Neural progenitor cell (in vitro differentiated cells): ENCODE results near the gene EYS. TPM values are rescaled to one million over a fixed set of nuclear protein-coding genes. Genes with fewer than 3 reads are reported as not detected.

Experiments used
- DNase-seq: peaks from one replicate; pipeline ENCODE4 v3.0.0-alpha.2; 2016; ENCODE audit warnings: low spot score
- H2AFZ ChIP-seq: fragments of 200-600 bp; sonication (generic); replicated peaks from 2 replicates; pipeline ENCODE4 v1.6.1; 2016; ENCODE audit warnings: antibody characterized with exemption
- H3F3A ChIP-seq: fragments of 200-600 bp; sonication (generic); 2 replicates; pipeline ENCODE4 v1.6.1; 2016; ENCODE audit warnings: antibody characterized with exemption, low read depth
- H3K27ac ChIP-seq: fragments of 200-600 bp; sonication (generic); 2 replicates; pipeline ENCODE4 v1.5.1; 2016; ENCODE audit warnings: mild to moderate bottlenecking
- H3K27me3 ChIP-seq: fragments of 200-600 bp; sonication (generic); 2 replicates; pipeline ENCODE4 v1.6.1; 2016; ENCODE audit warnings: mild to moderate bottlenecking, moderate library complexity
- H3K36me3 ChIP-seq: fragments of 200-600 bp; sonication (generic); 2 replicates; pipeline ENCODE4 v1.5.1; 2016
- H3K4me1 ChIP-seq: fragments of 200-600 bp; sonication (generic); 2 replicates; pipeline ENCODE4 v1.6.1; 2016; ENCODE audit warnings: mixed run types
- H3K4me2 ChIP-seq: fragments of 200-600 bp; sonication (generic); 2 replicates; pipeline ENCODE4 v1.6.1; 2016
- H3K4me3 ChIP-seq: fragments of 200-600 bp; sonication (generic); 2 replicates; pipeline ENCODE4 v1.5.1; 2016
- H3K79me2 ChIP-seq: fragments of 200-600 bp; sonication (generic); 2 replicates; pipeline ENCODE4 v1.6.1; 2016; ENCODE audit warnings: low read depth
- H3K9ac ChIP-seq: fragments of 200-600 bp; sonication (generic); 2 replicates; pipeline ENCODE4 v1.6.1; 2016
- H3K9me3 ChIP-seq: fragments of 200-600 bp; sonication (generic); 2 replicates; pipeline ENCODE4 v1.5.1; 2016; ENCODE audit warnings: low read depth
- H4K20me1 ChIP-seq: fragments of 200-600 bp; sonication (generic); 2 replicates; pipeline ENCODE4 v1.6.1; 2016; ENCODE audit warnings: low read depth
- H3K27ac Mint-ChIP-seq: 3 replicates; pipeline ENCODE4 v1.8.0; 2021; ENCODE audit warnings: mixed read lengths
- H3K27me3 Mint-ChIP-seq: 2 replicates; pipeline ENCODE4 v1.8.0; 2022; ENCODE audit warnings: low read depth, mild to moderate bottlenecking, inconsistent platforms, moderate library complexity, mixed read lengths; ENCODE audit not compliant: insufficient read depth
- H3K36me3 Mint-ChIP-seq: 3 replicates; pipeline ENCODE4 v1.8.0; 2021; ENCODE audit warnings: mixed read lengths
- H3K4me1 Mint-ChIP-seq: 3 replicates; pipeline ENCODE4 v1.8.0; 2021; ENCODE audit warnings: mixed read lengths
- H3K4me3 Mint-ChIP-seq: 3 replicates; pipeline ENCODE4 v1.8.0; 2021; ENCODE audit warnings: mild to moderate bottlenecking, moderate library complexity, mixed read lengths
- H3K9me3 Mint-ChIP-seq: 3 replicates; pipeline ENCODE4 v1.8.0; 2020; ENCODE audit warnings: mixed read lengths
- CTCF ChIP-seq: fragments of 200-600 bp; sonication (generic); IDR thresholded peaks from 2 replicates; pipeline ENCODE4 v1.5.1; 2017; ENCODE audit warnings: antibody characterized with exemption, mild to moderate bottlenecking
- EZH2 ChIP-seq: fragments of 200-600 bp; sonication (generic); IDR thresholded peaks from 2 replicates; pipeline ENCODE4 v1.6.1; 2017; ENCODE audit warnings: antibody characterized with exemption, mild to moderate bottlenecking, moderate library complexity
- EZH2phosphoT487 ChIP-seq: fragments of 200-600 bp; sonication (generic); IDR thresholded peaks from 2 replicates; pipeline ENCODE4 v1.6.1; 2017; ENCODE audit warnings: antibody characterized with exemption
- total RNA-seq: library from RNA; depleted of rRNA; stranded (reverse); fragments of >200 nt; gene quantifications from 2 replicates; pipeline ENCODE4 v1.2.3, GENCODE V29; 2015; ENCODE audit warnings: low replicate concordance

EYS gene
- total RNA-seq, 1 donor from 2014 or later = not detected

- Histone ChIP-seq H3K4me2 (no peak overlapping the region), H3K79me2 (no peaks in the 10 kb centered on the region), H3K4me1 (no peaks in the 10 kb centered on the region), H3K9ac (no peak overlapping the region), H3K27ac (no peak overlapping the region), H2AFZ (no peak overlapping the region), H3K4me3 (no peak overlapping the region), H4K20me1 (no peaks in the 10 kb centered on the region), H3K36me3 (no peaks in the 10 kb centered on the region), H3K9me3 (no peaks in the 10 kb centered on the region), H3K27me3 (no peaks in the 10 kb centered on the region), H3F3A (no peaks in the 10 kb centered on the region)
- no peak for DNase-seq
- Mint-ChIP-seq H3K4me3 (no peak overlapping the region), H3K27me3 (no peaks in the 10 kb centered on the region), H3K9me3 (no peaks in the 10 kb centered on the region), H3K36me3 (no peaks in the 10 kb centered on the region), H3K27ac (no peak overlapping the region), H3K4me1 (no peaks in the 10 kb centered on the region)
- TF ChIP-seq EZH2phosphoT487 (no peak), EZH2 (no peak), CTCF (no peak)
These were observed 895.9 kb downstream of the EYS start for GRCh38 chr6:64811119-64811518.

- no peak overlapping the region for H3K27ac ChIP-seq
- no peaks in the 10 kb centered on the region for H3K9me3 ChIP-seq
- no peaks in the 10 kb centered on the region for H3F3A ChIP-seq
These were observed 899.2 kb downstream of the EYS start for GRCh38 chr6:64807785-64808184.

GRCh38 chr6:64803470-64804166 is 903.4 kb downstream of the EYS start:
- Histone ChIP-seq H3K79me2 (no peaks in the 10 kb centered on the region), H3K4me2 (no peak overlapping the region), H3K27me3 (no peaks in the 10 kb centered on the region), H3F3A (no peaks in the 10 kb centered on the region), H3K36me3 (no peaks in the 10 kb centered on the region), H3K4me1 (no peaks in the 10 kb centered on the region), H3K9ac (no peak overlapping the region), H3K27ac (no peak overlapping the region), H2AFZ (no peak overlapping the region), H3K4me3 (no peak overlapping the region), H3K9me3 (no peaks in the 10 kb centered on the region), H4K20me1 (no peaks in the 10 kb centered on the region)
- Mint-ChIP-seq H3K4me1 (no peaks in the 10 kb centered on the region), H3K4me3 (no peak overlapping the region), H3K36me3 (no peaks in the 10 kb centered on the region), H3K27me3 (no peaks in the 10 kb centered on the region), H3K9me3 (no peaks in the 10 kb centered on the region), H3K27ac (no peak overlapping the region)
- TF ChIP-seq EZH2phosphoT487 (no peak), EZH2 (no peak), CTCF (no peak)
- no peak for DNase-seq

More at GRCh38 chr6:64807785-64808184, 899.2 kb downstream of the EYS start:
- no peak overlapping the region for H3K4me2 ChIP-seq
- no peaks in the 10 kb centered on the region for H3K79me2 ChIP-seq
- Mint-ChIP-seq H3K9me3 (no peaks in the 10 kb centered on the region), H3K4me1 (no peaks in the 10 kb centered on the region), H3K36me3 (no peaks in the 10 kb centered on the region), H3K27me3 (no peaks in the 10 kb centered on the region), H3K27ac (no peak overlapping the region), H3K4me3 (no peak overlapping the region)
- DNase-seq = no peak
- no peaks in the 10 kb centered on the region for H3K4me1 ChIP-seq
- no peak for TF ChIP-seq EZH2phosphoT487
- no peak for TF ChIP-seq CTCF
- TF ChIP-seq EZH2 = no peak
- no peaks in the 10 kb centered on the region for H4K20me1 ChIP-seq
- H3K4me3 ChIP-seq = no peak overlapping the region
- H3K36me3 ChIP-seq = no peaks in the 10 kb centered on the region
- no peak overlapping the region for H2AFZ ChIP-seq
- no peaks in the 10 kb centered on the region for H3K27me3 ChIP-seq
- H3K9ac ChIP-seq = no peak overlapping the region
